Effector CD4-positive, alpha-beta T cell (primary cell): ENCODE data around the gene STK17A.
"Not testable (repeated sequence)": the region's sequence is repeated elsewhere in the genome, so short reads cannot be mapped to it uniquely, and the experiment has no call there.

Experiments
- DNase-seq: peaks from one replicate; pipeline ENCODE4 v3.0.0-alpha.2; 2020

STK17A gene

GRCh38 chr7:43660141-43660540 is 77.2 kb downstream of the STK17A start:
- no peak for DNase-seq

GRCh38 chr7:43664681-43665080 is 81.8 kb downstream of the STK17A start:
- DNase-seq: no peak

- DNase-seq: no peak
Measured at GRCh38 chr7:43666938-43667337, 84.0 kb downstream of the STK17A start.

- DNase-seq: no peak
Measured at GRCh38 chr7:43668035-43668434, 85.1 kb downstream of the STK17A start.

GRCh38 chr7:43669286-43670081 is 86.6 kb downstream of the STK17A start:
- peak; percentile 71 for DNase-seq

- no peak for DNase-seq
Measured at GRCh38 chr7:43671521-43671920, 88.6 kb downstream of the STK17A start.

GRCh38 chr7:43673243-43673976 is 90.5 kb downstream of the STK17A start:
- not testable (repeated sequence) for DNase-seq

- DNase-seq: no peak
Measured at GRCh38 chr7:43674559-43675436, 91.9 kb downstream of the STK17A start.
